AG09319 (cell line): ENCODE measurements around the gene FNDC5.
A peak's percentile ranks its signal among the peaks of the same experiment; 100 is the strongest.

Experiments used
- DNase-seq: peaks from one replicate; pipeline ENCODE4 v3.0.0-alpha.2; 2010; ENCODE audit warnings: low read depth; ENCODE audit errors: extremely low read depth
- TF ChIP-seq, protein P1 (sequence below): IDR thresholded peaks from 2 replicates; pipeline ENCODE4 v1.5.1; 2011; ENCODE audit warnings: low read depth, mild to moderate bottlenecking, inconsistent platforms, low read length, moderate library complexity

The FNDC5 gene

GRCh38 chr1:32886828-32887414 is 16.2 kb upstream of the FNDC5 start:
- TF ChIP-seq, protein P1, sequence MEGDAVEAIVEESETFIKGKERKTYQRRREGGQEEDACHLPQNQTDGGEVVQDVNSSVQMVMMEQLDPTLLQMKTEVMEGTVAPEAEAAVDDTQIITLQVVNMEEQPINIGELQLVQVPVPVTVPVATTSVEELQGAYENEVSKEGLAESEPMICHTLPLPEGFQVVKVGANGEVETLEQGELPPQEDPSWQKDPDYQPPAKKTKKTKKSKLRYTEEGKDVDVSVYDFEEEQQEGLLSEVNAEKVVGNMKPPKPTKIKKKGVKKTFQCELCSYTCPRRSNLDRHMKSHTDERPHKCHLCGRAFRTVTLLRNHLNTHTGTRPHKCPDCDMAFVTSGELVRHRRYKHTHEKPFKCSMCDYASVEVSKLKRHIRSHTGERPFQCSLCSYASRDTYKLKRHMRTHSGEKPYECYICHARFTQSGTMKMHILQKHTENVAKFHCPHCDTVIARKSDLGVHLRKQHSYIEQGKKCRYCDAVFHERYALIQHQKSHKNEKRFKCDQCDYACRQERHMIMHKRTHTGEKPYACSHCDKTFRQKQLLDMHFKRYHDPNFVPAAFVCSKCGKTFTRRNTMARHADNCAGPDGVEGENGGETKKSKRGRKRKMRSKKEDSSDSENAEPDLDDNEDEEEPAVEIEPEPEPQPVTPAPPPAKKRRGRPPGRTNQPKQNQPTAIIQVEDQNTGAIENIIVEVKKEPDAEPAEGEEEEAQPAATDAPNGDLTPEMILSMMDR, result no peak

DNA sequence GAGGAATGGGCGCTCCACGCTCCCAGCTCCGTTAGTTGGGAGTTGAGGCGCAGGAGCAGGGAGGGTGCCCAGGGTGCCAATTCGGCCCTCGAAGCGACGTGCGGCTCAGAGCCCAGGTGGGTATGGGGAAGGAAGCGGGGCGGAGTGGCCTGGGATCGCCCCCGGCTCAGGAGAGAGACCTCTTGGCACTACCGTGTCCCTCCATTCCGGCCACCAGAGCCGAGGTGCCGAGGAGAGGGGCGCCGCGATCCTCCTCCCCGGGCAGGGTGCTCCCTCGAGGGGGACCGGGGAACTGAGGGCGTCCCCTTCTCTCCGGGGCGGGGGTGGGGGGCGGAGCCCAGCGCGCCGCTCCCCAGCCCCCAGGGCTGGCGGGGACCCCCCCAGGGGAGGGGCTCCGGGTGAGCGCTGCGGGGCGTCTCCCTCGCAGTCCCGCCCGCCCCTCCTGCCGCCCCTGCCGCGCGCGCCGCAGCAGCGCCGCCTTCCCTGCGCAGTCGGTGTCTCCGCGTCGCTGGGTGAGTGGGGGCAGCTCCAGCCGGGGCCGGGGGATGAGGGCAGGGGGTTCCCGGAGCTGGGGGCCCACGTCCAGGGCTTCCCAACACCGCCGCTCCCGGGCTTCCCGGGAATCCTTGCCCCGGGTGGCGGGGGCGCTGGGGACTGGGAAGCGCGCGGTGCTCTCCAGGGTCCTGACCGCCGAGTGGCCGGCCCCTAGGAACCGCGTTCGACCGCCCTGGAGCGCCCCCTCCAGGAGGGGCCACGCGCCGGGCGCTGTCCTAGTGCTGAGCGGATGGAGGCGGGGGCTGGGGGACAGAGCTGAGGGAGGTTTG is 15.5 kb upstream of the FNDC5 start, which contains the start of gene HPCA:
HPCA (plus strand) TSS at position 488 of the 824 bp plus-strand sequence. CDS start 2,408 bp downstream, outside the sequence.
- TF ChIP-seq, protein P1, result peak; percentile 75
- DNase-seq, result no peak

More at GRCh38 chr1:32886828-32887414, 16.2 kb upstream of the FNDC5 start:
- DNase-seq, result no peak

DNA sequence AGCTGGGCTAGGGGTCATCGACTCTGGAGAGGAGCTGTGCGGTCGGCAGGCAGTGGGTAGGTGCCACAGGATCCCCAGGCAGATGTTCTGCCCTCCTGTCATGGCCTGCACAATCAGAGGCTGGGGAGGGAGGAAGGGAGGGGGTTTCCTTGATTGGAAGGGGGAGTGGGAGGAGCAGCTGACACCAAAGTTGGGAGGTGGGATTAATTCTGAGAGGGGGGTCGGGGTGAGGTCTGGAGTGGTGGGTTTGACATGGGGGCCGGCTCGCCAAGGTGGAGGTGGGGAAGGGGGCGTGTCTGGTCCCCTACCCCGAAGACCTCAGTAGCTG is 14.9 kb upstream of the FNDC5 start:
- DNase-seq, result no peak
- TF ChIP-seq, protein P1, result no peak

DNA sequence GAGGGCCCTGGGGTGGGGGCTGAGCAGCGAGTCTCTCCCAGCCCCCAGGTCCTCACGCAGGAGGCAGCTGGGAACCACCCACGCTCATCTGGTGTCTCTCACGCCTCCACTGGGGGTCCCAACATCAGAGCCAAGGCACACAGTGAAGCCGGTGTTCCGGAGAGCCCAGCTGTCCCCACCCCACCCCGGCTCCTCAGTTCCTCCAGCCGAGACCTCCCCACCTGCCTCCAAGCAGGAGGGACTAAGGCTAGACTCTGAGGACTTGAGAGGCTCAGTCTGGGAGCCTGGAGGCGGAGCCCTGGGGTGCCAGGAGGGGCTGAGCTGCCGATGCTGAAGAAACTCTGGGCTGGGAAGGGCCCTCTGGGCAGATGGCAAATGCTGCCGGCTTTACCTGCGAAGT is 14.0 kb upstream of the FNDC5 start:
- TF ChIP-seq, protein P1, result no peak
- DNase-seq, result no peak

- no peak for DNase-seq
- TF ChIP-seq, protein P1, result no peak
Observed at GRCh38 chr1:32884032-32884372, 13.3 kb upstream of the FNDC5 start.

DNA sequence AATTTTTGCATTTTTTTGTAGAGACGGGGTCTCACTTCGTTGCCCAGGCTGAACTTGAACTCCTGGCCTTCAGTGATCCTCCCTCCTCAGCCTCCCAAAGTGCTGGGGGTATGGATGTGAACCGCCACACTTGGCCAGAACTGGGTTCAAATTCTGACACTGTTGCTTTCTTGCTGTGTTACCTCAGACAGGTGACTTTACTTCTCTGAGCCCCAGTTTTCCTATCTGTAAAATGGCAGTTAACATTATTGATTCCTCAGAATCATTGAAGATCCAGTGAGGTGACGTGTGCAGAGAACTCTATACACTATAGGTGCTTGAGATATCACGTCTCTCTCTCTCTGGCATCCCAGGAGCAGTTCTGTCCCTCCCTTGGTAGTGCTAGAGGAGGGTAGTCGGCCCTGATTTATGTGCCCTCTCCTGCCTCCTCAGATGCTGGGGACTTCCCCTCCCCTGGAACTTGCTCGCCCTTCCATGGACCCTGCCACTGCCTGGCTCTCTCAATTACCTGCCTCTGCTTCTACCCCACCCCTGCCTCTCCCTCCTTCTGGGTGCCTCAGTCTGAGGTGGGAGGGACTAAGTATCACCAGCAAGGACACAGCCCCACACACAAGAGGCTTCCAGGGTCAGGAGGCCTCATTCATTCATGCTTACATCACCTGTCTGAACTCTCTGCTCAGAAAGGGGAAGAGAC is 12.8 kb upstream of the FNDC5 start:
- TF ChIP-seq, protein P1, result no peak
- no peak for DNase-seq
